Liver (tissue), 3 donors: ENCODE measurements around the gene MPDZ.

Experiments used
- ATF3 ChIP-seq: IDR thresholded peaks from 2 replicates; pipeline ENCODE4 v1.6.1; 2016; ENCODE audit warnings: antibody characterized with exemption
- CTCF ChIP-seq: fragments of 150-350 bp; IDR thresholded peaks from 2 replicates; pipeline ENCODE4 v1.5.1; 2017; ENCODE audit warnings: improper control_type of control experiment, low read depth, low read length; ENCODE audit not compliant: missing input control
- EGR1 ChIP-seq, 2 donors: IDR thresholded peaks; 2 replicates each; pipeline ENCODE4 v1.6.1; 2016 to 2018; ENCODE audit warnings: antibody characterized with exemption in 2 of 2, low read depth in 2 of 2
- FOXA2 ChIP-seq: IDR thresholded peaks from 2 replicates; pipeline ENCODE4 v1.6.1; 2016; ENCODE audit warnings: antibody characterized with exemption
- GABPA ChIP-seq, 2 donors: IDR thresholded peaks in 1 of 2; conservative IDR thresholded peaks in 1 of 2; 2 replicates each; pipeline ENCODE4 v1.6.1; 2016; ENCODE audit warnings: antibody characterized with exemption in 2 of 2, mild to moderate bottlenecking in 1 of 2, moderate library complexity in 1 of 2
- HNF4A ChIP-seq, 2 donors: conservative IDR thresholded peaks; 2 replicates each; pipeline ENCODE4 v1.6.1; 2016; ENCODE audit warnings: antibody characterized with exemption in 2 of 2, mild to moderate bottlenecking in 2 of 2
- JUND ChIP-seq, 2 donors: IDR thresholded peaks; 2 replicates each; pipeline ENCODE4 v1.6.1; 2016; ENCODE audit warnings: antibody characterized with exemption in 2 of 2
- MAX ChIP-seq: IDR thresholded peaks from 2 replicates; pipeline ENCODE4 v1.6.1; 2016; ENCODE audit warnings: antibody characterized with exemption
- RAD21 ChIP-seq, 2 donors: IDR thresholded peaks; 2 replicates each; pipeline ENCODE4 v1.6.1; 2016; ENCODE audit warnings: antibody characterized with exemption in 2 of 2, mild to moderate bottlenecking in 2 of 2
- REST ChIP-seq: IDR thresholded peaks from 2 replicates; pipeline ENCODE4 v1.6.1; 2016; ENCODE audit warnings: antibody characterized with exemption, mild to moderate bottlenecking
- SP1 ChIP-seq: IDR thresholded peaks from 2 replicates; pipeline ENCODE4 v1.6.1; 2018; ENCODE audit warnings: antibody characterized with exemption, mild to moderate bottlenecking
- TAF1 ChIP-seq: conservative IDR thresholded peaks from 2 replicates; pipeline ENCODE4 v1.6.1; 2016; ENCODE audit warnings: antibody characterized with exemption, mild to moderate bottlenecking
- YY1 ChIP-seq: IDR thresholded peaks from 2 replicates; pipeline ENCODE4 v1.6.1; 2016; ENCODE audit warnings: antibody characterized with exemption, mild to moderate bottlenecking
- ZBTB33 ChIP-seq: IDR thresholded peaks from 2 replicates; pipeline ENCODE4 v1.6.1; 2016; ENCODE audit warnings: antibody characterized with exemption
- donor health status: healthy.
- donor health status: healthy.

GRCh38 chr9:13291718-13292117 lies 12.2 kb upstream of the MPDZ start:
- TF ChIP-seq RAD21 (IDR thresholded peaks at IDR 0.05) (no peak), JUND (IDR thresholded peaks at IDR 0.05) (no peak), YY1 (no peak), ZBTB33 (no peak), CTCF (no peak), GABPA (IDR thresholded peaks at IDR 0.05 in 1 of 2, conservative IDR thresholded peaks at IDR 0.05 in 1 of 2) (no peak), MAX (no peak), HNF4A (conservative IDR thresholded peaks at IDR 0.05) (no peak), REST (no peak), FOXA2 (no peak), ATF3 (no peak), SP1 (no peak), TAF1 (no peak), EGR1 (IDR thresholded peaks at IDR 0.05; ENCODE audit: low read depth in 2 of 2) (no peak)
